GM18858 (cell line): Measurements from ENCODE around the gene ACTR5.
"Not testable (repeated sequence)": the region's sequence is repeated elsewhere in the genome, so short reads cannot be mapped to it uniquely, and the experiment has no call there.

Source experiments
- ATAC-seq: cut with Tn5 transposase; IDR thresholded peaks from one replicate; pipeline ENCODE4 v1.9.1; 2021; ENCODE audit not compliant: unreplicated experiment

ACTR5 gene

DNA sequence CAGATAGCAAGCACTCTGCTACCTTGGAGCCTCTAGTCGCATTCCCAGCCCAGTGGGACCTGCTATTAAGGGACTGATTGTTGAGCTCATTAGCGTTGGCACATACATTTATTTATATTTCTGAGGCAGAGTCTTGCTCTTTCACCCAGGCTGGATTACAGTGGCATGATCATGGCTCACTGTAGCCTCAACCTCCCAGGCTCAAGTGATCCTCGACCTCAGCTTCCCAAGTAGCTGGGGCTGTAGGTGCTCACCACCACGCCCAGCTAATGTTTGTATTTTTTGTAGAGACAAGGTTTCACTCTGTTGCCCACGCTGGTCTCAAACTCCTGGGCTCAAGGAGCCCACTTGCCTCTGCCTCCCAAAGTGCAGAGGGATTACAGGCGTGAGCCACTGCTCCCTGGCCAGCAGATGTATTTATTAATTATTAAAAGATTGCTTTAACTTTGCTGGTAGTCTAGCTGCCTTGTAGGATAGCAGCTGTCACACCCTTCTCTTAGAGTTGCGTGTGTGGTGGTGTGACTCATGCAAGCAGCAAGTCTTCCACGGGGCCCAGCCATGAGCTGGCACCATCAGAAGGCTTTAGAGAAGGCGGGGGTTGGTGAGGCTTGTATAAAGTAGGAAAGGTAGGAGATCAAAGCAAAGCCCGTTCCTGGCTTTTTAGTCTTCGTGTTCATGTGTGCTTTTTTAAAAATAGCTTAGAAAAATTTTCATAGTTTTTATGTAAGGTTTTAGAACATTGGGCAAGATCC, 16.5 kb downstream of the ACTR5 start:
- ATAC-seq = no peak

DNA sequence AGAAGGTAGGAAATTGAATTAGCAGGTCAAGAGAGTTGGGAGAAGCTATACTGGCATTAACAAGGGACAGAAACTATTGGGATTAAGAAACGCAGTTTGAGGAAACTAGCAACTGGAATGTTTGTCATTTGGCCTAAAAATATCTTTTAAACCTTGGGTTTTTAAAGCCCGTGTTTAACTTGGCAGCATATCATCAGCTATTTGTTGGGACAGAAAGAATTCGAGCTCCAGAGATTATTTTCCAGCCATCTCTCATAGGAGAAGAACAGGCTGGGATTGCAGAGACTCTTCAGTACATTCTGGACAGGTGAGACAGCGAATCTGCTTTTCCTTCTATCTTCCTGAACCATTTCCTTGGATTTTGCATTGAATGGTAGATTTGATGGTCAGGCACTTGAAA, 17.8 kb downstream of the ACTR5 start:
- ATAC-seq = no peak

DNA sequence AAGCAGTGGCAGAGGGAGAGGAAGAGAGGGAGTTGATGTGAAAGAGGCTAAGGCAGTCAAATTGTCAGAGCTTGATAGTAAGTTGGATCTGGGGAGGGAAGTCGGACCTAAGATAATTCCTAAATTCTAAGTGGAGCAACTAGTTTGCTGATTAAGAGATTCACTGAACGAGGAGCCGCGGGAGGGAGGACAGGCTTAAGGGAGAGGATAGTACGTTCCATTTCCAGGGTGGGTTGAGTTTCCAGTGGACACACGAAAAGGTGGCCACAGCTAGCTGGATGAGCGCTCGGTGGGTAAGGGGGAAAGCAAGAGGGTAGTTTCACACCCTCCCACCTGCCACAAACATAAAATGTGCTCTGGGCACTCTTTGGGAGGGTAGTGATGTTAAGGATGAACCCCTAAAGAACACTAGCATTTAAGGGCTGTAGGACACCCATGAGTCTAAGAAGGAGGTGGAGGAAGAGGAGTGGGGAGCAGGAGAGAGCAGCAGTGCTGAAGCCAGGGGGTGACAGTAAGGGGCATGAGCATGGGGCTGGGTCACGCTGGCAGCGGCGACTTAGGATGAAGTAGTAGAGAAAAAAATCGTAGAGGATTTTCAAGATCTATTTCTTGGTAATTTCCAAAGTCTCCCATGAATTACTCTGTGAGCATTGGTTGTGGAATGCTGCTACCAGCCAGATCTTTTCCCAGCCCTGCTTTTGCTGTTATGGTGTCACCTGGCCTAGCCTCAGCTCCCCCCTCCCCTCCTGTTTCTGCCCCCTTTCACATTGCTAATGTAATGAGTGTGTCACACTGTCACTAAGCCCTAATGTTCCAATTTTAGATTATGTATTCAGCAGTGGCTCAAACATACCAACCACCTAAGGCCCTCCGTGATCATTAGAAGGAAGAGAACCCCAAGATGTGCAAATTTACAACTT, 21.4 kb downstream of the ACTR5 start:
- ATAC-seq = no peak

DNA sequence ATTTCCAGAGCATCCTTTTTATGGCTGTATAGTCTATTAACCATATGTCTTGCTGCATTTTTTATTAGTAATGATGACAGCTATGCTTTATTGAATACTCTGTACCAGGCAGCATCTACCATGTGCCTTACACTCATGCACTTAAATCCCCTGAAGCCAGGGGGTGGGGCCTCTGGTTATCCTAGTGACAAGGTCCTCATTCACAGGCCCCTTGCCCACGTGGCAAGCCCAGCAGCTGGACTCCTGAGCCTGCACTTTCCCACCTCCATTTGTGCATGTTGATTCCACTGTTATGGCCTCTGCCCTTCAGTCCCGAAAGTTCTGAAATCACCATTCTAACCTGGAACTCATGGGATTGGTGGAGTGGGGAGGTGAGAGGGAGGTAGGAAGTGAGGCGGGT, 22.3 kb downstream of the ACTR5 start:
- ATAC-seq = no peak

DNA sequence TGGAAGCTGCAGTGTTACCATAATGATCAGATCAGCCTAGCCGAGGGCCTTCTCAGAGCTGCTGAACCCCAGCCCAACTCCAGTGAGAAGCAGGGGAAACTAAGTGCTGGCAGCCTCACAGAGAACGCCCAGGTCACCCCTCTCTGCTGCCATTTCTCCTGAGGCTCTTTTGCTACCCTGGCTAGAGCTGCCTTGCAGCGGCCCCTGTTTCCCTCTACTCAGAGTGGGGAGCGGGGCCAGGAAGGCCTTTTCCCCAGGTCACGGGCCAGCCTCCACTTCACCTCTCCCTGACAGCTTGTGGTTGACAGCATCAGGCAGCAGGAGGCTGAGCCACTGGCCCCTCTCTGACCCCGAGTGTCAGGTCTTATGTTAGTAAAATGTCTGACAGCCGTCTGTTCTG, 22.7 kb downstream of the ACTR5 start:
- no peak for ATAC-seq

DNA sequence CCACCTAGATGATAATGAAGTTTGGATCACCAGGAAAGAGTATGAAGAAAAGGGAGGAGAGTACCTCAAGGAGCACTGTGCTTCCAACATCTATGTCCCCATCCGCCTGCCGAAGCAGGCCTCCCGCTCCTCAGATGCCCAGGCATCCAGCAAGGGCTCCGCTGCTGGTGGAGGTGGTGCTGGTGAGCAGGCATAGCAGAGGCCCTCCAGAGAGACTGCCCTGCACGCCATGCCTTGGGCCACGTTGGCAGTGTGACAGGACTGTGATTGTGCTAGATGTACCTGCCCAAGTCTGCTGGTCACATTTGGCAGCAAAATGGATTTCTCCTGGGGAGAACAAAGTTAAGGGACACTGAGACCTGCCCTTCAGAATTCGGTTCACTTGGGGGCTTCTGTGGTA, 23.4 kb downstream of the ACTR5 start:
- ATAC-seq = no peak

DNA sequence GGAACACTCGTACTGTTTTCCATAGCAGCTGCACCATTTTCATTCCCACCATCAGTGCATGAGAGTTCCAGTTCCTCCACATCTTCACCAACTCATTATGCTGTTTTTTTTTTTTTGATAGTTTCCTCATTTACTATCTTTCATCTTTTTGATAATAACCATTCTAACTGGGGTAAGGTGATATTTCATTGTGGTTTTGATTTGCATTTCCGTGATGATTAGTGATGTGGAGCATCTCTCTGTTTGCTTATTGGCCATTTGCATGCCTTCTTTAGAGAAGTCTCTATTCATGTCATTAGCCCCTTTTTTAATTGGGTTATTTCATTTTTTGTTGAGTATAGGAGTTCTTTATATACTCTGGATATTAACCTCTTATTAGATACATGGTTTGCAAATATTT, 25.9 kb downstream of the ACTR5 start:
- no peak for ATAC-seq

DNA sequence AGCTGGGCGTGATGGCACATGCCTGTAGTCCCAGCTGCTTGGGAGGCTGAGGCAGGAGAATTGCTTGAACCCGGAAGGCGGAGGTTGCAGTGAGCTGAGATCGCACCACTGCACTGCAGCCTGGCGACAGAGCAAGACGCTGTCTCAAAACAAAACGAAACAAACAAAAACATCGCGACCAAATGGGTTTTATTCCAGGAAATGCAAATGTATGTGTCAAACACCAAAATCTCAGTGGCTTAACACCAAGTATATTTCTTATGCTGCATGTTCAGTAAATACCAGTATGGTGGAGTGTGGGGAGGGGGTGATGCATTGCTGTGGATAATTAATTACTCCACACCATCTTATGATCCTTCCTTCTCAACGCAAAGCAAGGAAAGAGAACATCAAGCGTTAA, 28.1 kb downstream of the ACTR5 start:
- ATAC-seq = no peak

DNA sequence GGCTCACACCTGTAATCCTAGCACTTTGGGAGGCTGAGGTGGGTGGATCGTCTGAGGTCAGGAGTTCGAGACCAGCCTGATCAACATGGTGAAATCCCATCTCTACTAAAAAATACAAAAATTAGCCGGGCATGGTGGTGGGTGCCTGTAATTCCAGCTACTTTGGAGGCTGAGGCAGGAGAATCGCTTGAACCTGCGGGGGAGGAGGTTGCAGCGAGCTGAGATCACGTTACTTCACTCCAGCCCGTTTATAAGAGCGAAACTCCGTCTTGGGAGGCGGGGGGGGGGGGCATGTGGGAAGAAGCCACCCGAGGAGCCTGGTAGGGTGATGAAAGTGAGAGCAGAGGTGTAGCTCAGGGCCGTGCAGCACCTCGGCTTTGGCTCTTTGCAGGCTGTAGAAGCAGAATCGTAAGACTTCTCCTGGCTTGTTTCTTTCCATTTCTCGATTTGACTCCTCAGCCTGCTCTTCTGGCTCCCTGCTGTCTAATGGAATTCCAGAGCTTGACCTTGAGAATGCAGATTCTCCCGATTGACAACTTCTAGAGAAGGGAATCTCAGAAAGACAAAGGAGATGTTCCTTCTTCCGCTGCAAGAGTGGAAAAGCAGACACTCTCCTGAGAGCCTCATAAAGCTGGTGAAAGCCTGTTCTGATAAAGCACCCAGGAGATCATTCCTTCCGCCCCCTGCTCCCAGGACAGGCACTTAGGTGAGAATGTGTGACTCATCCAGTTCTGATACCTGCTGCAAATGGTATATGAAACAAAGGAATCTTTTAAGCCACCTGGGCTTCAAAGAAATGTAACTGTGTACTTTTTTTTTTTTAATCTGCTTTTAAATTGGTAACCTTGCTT, 31.2 kb downstream of the ACTR5 start:
- no peak for ATAC-seq

DNA sequence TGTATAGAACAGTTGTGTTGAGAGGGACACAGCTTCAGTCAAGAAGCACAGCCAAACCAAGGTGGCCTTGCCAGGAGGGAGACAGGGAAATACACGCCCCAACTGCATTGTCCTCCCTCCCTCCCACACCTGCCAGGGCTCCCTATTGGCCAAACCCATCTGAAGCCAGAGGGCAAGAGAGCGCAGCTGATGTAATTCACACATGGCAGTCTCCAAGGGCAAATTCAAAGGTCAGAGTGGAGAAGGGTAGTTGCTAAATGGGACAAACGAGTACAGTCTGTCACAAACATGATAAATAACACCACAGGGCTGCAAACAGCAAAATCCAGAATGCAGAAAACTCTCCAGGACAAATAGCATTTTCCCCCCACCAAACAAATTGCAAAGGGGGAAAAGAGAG, 34.0 kb downstream of the ACTR5 start:
- no peak for ATAC-seq

DNA sequence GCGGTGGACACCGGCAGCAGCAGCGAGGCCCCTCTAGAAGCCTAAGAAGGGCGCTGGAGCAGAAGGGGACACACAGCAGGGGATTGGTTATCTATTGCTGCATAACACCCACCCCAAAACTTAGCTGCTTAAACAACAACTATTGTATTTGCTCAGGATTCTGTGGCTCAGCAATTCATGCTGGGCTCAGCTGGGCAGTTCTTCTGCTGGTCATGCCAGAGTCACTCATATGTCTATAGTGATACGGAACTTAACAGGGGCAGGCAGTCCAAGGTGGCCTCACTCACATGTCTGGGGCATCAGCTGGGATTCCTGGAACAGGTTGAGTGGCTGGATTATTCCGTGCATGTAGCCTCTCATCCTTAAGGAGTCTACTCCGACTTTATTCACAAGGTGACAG, 39.6 kb downstream of the ACTR5 start:
- no peak for ATAC-seq

DNA sequence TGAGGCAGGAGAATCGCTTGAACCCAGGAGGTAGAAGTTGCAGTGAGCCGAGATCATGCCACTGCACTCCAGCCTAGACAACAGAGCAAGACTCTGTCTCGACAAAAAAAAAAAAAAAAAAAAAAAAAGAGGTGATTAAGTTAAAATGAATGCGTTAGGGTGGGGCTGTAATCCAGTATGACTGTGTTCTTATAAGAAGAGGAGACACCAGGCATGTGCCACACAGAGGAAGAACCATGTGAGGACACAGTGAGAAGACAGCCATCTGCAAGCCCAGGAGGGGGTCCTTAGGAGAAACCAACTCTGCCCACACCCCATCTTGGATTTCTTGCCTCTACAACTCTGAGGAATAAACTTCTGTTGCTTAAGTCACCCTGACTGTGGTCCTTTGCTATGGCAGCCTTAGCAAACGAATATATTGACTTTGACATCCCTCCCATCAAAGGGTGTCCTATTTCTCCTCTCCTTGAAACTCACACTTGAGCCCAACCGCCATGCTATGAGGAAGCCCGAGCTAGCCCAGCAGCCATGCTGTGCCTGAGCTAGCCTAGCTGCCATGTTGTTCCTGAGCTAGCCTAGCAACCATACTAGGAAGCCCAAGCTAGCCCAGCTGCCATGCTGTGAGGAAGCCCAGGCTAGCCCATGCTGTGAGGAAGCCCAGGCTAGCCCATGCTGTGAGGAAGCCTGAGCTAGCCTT, 41.4 kb downstream of the ACTR5 start:
- no peak for ATAC-seq

DNA sequence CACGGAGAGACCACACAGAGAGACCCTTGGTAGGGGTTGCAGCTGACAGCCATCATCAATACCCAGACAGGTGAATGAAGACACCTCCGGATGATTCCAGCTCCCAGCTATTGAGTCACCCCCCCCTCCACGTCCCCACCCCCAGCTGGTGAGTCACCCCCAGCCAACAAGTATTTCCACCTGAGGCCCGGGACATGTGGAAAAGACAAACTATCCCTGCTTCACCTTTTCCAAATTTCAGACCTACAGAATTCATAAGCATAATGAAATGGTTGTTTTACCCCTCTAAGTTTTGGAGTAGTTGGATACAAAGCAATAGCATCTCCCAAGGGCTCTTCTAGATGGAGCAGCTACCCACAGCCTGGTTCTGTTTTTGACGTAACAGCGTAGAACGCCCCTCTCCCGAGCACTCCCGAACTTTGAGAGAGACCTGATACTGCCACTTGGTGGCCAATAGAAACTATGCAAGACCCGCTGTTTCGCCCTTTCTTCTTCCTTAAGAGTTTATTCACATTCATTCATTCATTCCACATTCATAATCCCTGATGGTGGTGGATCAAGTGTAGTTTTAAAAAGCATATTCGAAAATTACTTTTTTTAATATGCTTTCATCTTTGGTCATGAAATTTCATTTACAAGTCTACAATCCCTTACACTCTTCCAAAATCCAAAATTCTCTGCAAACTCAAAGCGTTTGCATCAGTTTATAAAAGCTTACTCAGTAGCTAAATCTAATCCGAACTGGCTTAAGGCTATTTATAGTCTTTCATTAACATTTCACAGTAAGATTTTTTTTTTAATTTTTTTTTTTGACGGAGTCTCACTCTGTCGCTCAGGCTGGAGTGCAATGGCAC, 42.2 kb downstream of the ACTR5 start:
- no peak for ATAC-seq

DNA sequence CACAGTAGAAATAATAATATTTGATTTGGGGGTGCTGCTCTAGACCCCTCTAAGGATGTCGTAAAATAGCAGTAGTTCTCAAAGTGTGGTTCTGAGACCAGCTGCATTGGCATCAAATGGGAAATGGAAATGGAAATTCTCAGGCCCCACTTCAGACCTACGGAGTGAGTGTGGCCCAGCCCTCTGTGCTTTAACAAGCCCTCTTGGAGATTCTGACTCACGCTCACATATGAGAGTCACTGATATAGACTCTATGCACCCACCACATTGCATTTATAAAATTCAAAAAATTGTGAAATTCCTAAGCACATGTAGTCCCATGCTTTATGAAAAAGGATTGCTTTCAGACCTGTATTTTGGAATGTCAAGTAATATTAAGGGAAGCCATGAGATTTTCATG, 43.0 kb downstream of the ACTR5 start:
- ATAC-seq = no peak

DNA sequence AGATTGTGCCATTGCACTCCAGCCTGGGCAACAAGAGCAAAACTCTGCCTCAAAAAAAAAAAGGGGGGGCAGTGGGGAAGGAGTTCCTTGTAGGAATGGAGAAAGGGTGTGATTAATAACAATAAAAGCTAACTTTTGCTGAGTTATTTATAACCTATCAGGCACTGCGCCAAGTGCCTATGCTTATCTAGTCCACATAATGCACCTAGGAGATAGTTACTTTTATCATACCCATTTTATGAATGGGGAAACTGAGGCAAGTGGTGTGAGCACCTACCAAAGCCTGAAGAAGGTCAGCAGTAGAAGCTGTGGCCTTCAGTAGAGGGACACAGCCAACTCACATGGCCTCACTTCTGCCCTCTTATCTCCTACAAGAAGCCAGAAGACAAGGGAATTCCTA, 43.7 kb downstream of the ACTR5 start:
- ATAC-seq = no peak

DNA sequence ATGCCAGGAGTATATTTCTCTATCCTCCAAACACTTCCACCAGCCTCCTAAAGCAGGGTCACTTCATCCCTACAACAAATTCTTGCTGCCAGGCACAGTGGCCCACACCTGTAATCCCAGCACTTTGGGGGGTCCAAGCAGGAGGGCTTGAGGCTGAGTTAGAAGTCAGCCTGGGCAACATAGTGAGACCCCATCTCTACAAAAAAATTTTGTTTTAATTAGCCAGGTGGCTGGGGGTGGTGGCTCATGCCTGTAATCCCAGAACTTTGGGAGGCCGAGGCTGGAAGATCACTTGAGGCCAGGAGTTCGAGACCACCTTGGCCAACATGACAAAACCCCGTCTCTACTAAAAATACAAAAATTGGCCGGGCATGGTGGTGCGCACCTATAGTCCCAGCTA, 45.8 kb downstream of the ACTR5 start:
- ATAC-seq = not testable (repeated sequence)

DNA sequence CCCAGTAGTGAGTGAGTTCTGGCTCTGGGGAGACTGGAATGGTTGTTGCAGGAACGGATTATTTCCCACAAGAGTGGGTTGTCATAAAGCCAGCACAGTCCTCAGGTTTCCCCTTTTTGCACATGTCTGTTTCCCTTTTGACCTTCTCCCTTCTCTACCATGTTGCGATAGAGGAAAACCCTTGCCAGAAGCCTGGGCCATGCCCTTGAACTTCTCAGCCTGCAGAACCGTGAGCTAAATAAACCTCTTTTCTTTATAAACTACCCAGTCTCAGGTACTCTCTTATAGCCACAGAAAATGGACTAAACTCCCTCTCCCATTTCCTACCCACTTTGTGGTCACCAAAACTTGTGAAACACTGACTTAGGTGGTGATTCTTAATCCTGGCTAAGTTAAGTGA, 50.0 kb downstream of the ACTR5 start:
- ATAC-seq = no peak

DNA sequence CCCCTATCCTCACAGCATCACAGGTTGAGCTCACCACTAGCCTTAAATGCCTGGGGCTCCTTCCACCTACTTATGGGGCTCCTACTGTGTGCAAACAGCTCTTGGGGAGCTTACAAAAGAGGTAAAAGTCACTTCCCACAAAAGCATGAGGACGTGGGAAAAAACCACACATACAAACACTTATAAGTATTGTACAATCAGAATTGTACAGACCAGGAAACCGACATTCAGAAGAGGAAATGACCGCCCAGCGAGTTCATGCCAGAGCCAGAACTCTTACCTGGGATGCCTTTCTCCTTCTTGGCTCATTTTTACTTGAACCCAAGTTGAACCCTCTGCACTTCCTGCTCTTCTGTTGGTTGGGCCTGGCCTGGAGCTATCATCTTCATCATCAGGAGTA, 50.9 kb downstream of the ACTR5 start:
- no peak for ATAC-seq

DNA sequence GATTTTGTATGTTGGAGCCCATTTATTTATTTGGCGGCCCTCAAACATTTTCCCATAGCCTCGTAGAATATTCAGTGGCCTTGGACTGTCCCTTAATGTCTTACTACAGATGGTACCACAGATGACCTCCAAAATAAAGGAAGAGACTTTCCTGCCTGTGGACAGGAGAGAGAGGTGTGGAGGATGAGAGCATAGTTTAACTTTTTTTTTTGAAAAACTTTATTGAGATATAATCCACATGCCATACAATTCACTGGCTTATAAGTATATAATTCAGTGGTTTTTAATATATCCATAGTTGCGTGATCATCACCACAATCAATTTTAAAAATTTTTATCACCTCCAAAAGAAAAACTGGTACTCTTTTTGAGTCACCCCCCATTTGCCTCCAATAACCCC, 52.6 kb downstream of the ACTR5 start:
- ATAC-seq = no peak

DNA sequence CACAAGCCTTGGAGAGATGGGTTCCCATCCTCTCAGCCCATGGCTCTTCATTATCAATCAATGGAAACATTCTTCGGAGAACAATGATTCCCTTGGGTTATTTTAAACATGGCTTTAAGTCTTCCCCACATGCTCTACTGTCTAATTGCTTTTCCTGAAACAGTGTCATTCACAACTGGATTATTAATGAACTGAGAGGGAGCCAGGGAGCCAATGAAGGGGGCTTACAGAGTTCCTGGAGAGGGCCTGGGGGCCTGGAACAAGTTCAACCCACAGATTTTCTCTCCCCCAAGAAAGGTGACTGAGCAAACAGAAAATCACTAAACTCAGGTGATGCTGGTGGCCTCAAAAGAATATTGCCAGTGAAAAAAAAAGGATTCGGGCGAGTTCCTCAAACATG, 56.0 kb downstream of the ACTR5 start:
- no peak for ATAC-seq
